H9 (cell line): ENCODE measurements around the gene ELOVL6. TPM values are rescaled to one million over a fixed set of nuclear protein-coding genes. Genes with fewer than 3 reads are reported as not detected.

Experiments
- DNase-seq: peaks from one replicate; pipeline ENCODE4 v3.0.0-alpha.2; 2017
- H2AFZ ChIP-seq: one replicate; pipeline ENCODE4 v1.6.1; 2013; ENCODE audit warnings: mild to moderate bottlenecking, low read length, control low read depth, moderate library complexity
- H2AK5ac ChIP-seq: 2 replicates; pipeline ENCODE4 v1.6.1; 2013; ENCODE audit warnings: low read length, control low read depth, mixed read lengths; ENCODE audit not compliant: insufficient read length
- H2BK120ac ChIP-seq: one replicate; pipeline ENCODE4 v1.6.1; 2013; ENCODE audit warnings: low read depth, mild to moderate bottlenecking, low read length, control low read depth, inconsistent platforms; ENCODE audit not compliant: poor library complexity, severe bottlenecking
- H2BK12ac ChIP-seq: 2 replicates; pipeline ENCODE4 v1.6.1; 2013; ENCODE audit warnings: low read length, control low read depth, mixed read lengths, low read depth; ENCODE audit not compliant: insufficient read length
- H2BK15ac ChIP-seq: 2 replicates; pipeline ENCODE4 v1.6.1; 2013; ENCODE audit warnings: low read depth, low read length, control low read depth
- H2BK20ac ChIP-seq: one replicate; pipeline ENCODE4 v1.6.1; 2013; ENCODE audit warnings: low read depth, mild to moderate bottlenecking, low read length, control low read depth, inconsistent platforms; ENCODE audit not compliant: poor library complexity, severe bottlenecking
- H2BK5ac ChIP-seq: 2 replicates; pipeline ENCODE4 v1.6.1; 2013; ENCODE audit warnings: low read length, control low read depth, mixed read lengths; ENCODE audit not compliant: insufficient read length
- H3K14ac ChIP-seq: 2 replicates; pipeline ENCODE4 v1.6.1; 2013; ENCODE audit warnings: low read length, control low read depth; ENCODE audit not compliant: insufficient read depth
- H3K18ac ChIP-seq: 2 replicates; pipeline ENCODE4 v1.6.1; 2013; ENCODE audit warnings: low read depth, mild to moderate bottlenecking, mixed read lengths, low read length, control low read depth; ENCODE audit not compliant: insufficient read length
- H3K23ac ChIP-seq: 2 replicates; pipeline ENCODE4 v1.6.1; 2013; ENCODE audit warnings: low read length, control low read depth, mixed read lengths, low read depth; ENCODE audit not compliant: insufficient read length
- H3K23me2 ChIP-seq: 2 replicates; pipeline ENCODE4 v1.6.1; 2013; ENCODE audit warnings: low read depth, mild to moderate bottlenecking, mixed read lengths, low read length, control low read depth; ENCODE audit not compliant: insufficient read length, poor library complexity, severe bottlenecking
- H3K27ac ChIP-seq: 2 replicates; pipeline ENCODE4 v1.5.1; 2013; ENCODE audit warnings: low read length, control low read depth, mixed read lengths, low read depth; ENCODE audit not compliant: insufficient read length
- H3K27me3 ChIP-seq: 2 replicates; pipeline ENCODE4 v1.6.1; 2013; ENCODE audit warnings: low read length, control low read depth, inconsistent platforms; ENCODE audit not compliant: insufficient read depth
- H3K4ac ChIP-seq: 2 replicates; pipeline ENCODE4 v1.6.1; 2013; ENCODE audit warnings: low read depth, mild to moderate bottlenecking, control low read depth, inconsistent platforms, low read length, moderate library complexity
- H3K4me1 ChIP-seq: 2 replicates; pipeline ENCODE4 v1.6.1; 2013; ENCODE audit warnings: low read length, control low read depth, inconsistent platforms; ENCODE audit not compliant: insufficient read depth
- H3K4me2 ChIP-seq: 2 replicates; pipeline ENCODE4 v1.6.1; 2013; ENCODE audit warnings: low read length, control low read depth, mixed read lengths; ENCODE audit not compliant: insufficient read length, insufficient read depth
- H3K56ac ChIP-seq: 2 replicates; pipeline ENCODE4 v1.6.1; 2013; ENCODE audit warnings: low read depth, mild to moderate bottlenecking, mixed read lengths, low read length, control low read depth; ENCODE audit not compliant: insufficient read length
- H3K79me1 ChIP-seq: 2 replicates; pipeline ENCODE4 v1.6.1; 2013; ENCODE audit warnings: low read depth, mild to moderate bottlenecking, moderate library complexity, low read length, control low read depth, inconsistent platforms; ENCODE audit not compliant: insufficient read depth, poor library complexity, severe bottlenecking
- H3K79me2 ChIP-seq: 2 replicates; pipeline ENCODE4 v1.6.1; 2013; ENCODE audit warnings: low read length, control low read depth, inconsistent platforms; ENCODE audit not compliant: insufficient read depth
- H3K9ac ChIP-seq: 2 replicates; pipeline ENCODE4 v1.6.1; 2013; ENCODE audit warnings: low read length, control low read depth, mixed read lengths; ENCODE audit not compliant: insufficient read length; ENCODE audit errors: extremely low read depth
- H3K9me3 ChIP-seq: one replicate; pipeline ENCODE4 v1.6.1; 2013; ENCODE audit warnings: low read depth, low read length, inconsistent platforms; ENCODE audit not compliant: control insufficient read depth
- H3T11ph ChIP-seq: one replicate; pipeline ENCODE4 v1.6.1; 2013; ENCODE audit warnings: mild to moderate bottlenecking, low read length, control low read depth, inconsistent platforms
- H4K20me1 ChIP-seq: one replicate; pipeline ENCODE4 v1.6.1; 2013; ENCODE audit not compliant: control insufficient read depth, insufficient read length, insufficient read depth
- H4K5ac ChIP-seq: 2 replicates; pipeline ENCODE4 v1.6.1; 2013; ENCODE audit warnings: low read depth, mild to moderate bottlenecking, mixed read lengths, low read length, control low read depth; ENCODE audit not compliant: insufficient read length
- H4K8ac ChIP-seq: replicated peaks from 2 replicates; pipeline ENCODE4 v1.6.1; 2013; ENCODE audit warnings: low read length, control low read depth, mixed read lengths, low read depth; ENCODE audit not compliant: insufficient read length
- H4K91ac ChIP-seq: 2 replicates; pipeline ENCODE4 v1.6.1; 2013; ENCODE audit warnings: low read depth, mild to moderate bottlenecking, moderate library complexity, mixed read lengths, low read length, control low read depth; ENCODE audit not compliant: insufficient read length
- H3K27ac Mint-ChIP-seq, 3 experiments: 2 replicates in 2 of 3; 3 replicates in 1 of 3; pipeline ENCODE4 v1.8.0; 2020 to 2021; ENCODE audit warnings: mixed read lengths in 3 of 3, mild to moderate bottlenecking in 1 of 3, moderate library complexity in 1 of 3
- H3K27me3 Mint-ChIP-seq: 2 replicates; pipeline ENCODE4 v1.8.0; 2021; ENCODE audit warnings: low read depth, mild to moderate bottlenecking, moderate library complexity, mixed read lengths
- H3K36me3 Mint-ChIP-seq, 3 experiments: 2 replicates in 2 of 3; 3 replicates in 1 of 3; pipeline ENCODE4 v1.8.0; 2020 to 2021; ENCODE audit warnings: low read depth in 3 of 3, mixed read lengths in 3 of 3; ENCODE audit not compliant: insufficient read depth in 1 of 3
- H3K4me1 Mint-ChIP-seq, 2 experiments: 2 replicates each; pipeline ENCODE4 v1.8.0; 2020; ENCODE audit warnings: mixed read lengths in 2 of 2
- H3K4me3 Mint-ChIP-seq, 2 experiments: 2 replicates in 1 of 2; 3 replicates in 1 of 2; pipeline ENCODE4 v1.8.0; 2020 to 2021; ENCODE audit warnings: mild to moderate bottlenecking in 2 of 2, mixed read lengths in 2 of 2, moderate library complexity in 1 of 2
- H3K9me3 Mint-ChIP-seq, 2 experiments: 2 replicates in 1 of 2; 3 replicates in 1 of 2; pipeline ENCODE4 v1.8.0; 2020; ENCODE audit warnings: mild to moderate bottlenecking in 2 of 2, mixed read lengths in 2 of 2, moderate library complexity in 1 of 2
- WGBS: extraction: QIAGEN DNeasy Blood & Tissue Kit; methylation state at CpG from one replicate; pipeline ENCODE4 v1.1.7; 2013; ENCODE audit warnings: missing lambda C conversion rate, low lambda C conversion rate, mixed read lengths; ENCODE audit not compliant: insufficient read length; ENCODE audit errors: extremely low coverage; 5-methylcytosine and 5-hydroxymethylcytosine counted together
- total RNA-seq: library from RNA; stranded (reverse); gene quantifications from 2 replicates; pipeline ENCODE4 v1.2.1, GENCODE V29; 2021
- TF ChIP-seq, protein P1 (sequence below): fragments of 200-600 bp; sonication (generic); conservative IDR thresholded peaks from 3 replicates; pipeline ENCODE4 v1.8.0; 2021; ENCODE audit warnings: antibody characterized with exemption, mild to moderate bottlenecking

ELOVL6 gene
- total RNA-seq, 1 experiment from 2014 or later = 64.6 TPM

DNA sequence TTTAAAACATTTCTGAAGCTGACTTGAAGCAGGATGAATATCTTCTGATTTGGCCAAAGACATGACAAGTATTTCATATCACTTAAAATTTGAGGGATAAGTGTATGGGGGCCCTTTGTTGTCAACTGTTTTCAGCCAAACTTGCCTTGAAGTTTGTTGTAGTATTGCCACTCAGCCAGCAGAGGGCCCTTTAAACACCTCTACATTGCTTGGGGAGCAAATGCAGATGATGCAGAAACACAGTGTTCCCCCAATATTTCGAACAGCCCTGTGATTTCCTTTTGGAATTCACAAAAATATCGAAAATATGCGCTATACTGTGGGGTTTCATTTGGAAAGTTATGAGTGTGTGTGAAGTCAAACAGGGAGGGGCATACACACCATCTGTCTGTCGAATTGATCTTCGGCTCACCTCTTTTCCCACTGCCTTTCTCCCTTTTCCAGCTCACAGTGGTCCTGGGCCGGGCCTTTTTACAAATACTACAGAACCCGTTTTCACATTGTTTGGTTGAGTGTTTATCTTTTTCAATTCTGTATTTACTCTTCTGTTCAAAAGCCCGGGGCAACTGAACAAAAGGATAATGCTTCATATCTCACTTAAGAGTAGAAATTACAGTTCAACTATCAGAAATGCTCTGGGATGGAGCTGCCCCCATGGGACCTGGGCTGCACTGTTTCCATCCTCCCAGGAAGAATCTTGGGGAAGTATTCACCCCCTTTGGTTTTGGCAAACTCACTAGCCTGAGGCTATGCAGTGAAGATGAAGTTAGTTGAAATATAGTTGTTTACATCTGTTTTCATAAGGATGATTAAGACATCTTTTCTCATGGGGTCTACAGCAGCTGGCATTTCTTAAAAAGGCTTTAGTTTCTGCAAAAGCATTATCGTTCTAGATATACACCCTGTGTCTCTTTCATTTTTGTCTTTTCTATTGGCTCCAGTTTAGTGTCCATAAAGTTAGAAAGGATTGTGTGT is 148.2 kb downstream of the ELOVL6 start:
- H3K56ac ChIP-seq = no peak overlapping the region
- H3K23ac ChIP-seq = no peak overlapping the region
- H2BK5ac ChIP-seq = no peak overlapping the region
- no peak overlapping the region for H4K91ac ChIP-seq
- Mint-ChIP-seq H3K27ac (peak overlapping the region in 1 of 3 experiments; percentile 84; a peak in 2 of 7 replicates), H3K36me3 (peaks cover 7 to 31% (median 23%) of the 10 kb centered on the region in 3 experiments), H3K4me1 (peaks cover 0 to 5% of the 10 kb centered on the region in 2 experiments; a peak in 2 of 4 replicates), H3K4me3 (no peak overlapping the region), H3K27me3 (no peaks in the 10 kb centered on the region), H3K9me3 (no peaks in the 10 kb centered on the region)
- TF ChIP-seq, protein P1, sequence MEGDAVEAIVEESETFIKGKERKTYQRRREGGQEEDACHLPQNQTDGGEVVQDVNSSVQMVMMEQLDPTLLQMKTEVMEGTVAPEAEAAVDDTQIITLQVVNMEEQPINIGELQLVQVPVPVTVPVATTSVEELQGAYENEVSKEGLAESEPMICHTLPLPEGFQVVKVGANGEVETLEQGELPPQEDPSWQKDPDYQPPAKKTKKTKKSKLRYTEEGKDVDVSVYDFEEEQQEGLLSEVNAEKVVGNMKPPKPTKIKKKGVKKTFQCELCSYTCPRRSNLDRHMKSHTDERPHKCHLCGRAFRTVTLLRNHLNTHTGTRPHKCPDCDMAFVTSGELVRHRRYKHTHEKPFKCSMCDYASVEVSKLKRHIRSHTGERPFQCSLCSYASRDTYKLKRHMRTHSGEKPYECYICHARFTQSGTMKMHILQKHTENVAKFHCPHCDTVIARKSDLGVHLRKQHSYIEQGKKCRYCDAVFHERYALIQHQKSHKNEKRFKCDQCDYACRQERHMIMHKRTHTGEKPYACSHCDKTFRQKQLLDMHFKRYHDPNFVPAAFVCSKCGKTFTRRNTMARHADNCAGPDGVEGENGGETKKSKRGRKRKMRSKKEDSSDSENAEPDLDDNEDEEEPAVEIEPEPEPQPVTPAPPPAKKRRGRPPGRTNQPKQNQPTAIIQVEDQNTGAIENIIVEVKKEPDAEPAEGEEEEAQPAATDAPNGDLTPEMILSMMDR = peak; percentile 80
- H3K9ac ChIP-seq = no peak overlapping the region
- no peak overlapping the region for H4K5ac ChIP-seq
- no peak overlapping the region for H3K27ac ChIP-seq
- H3K23me2 ChIP-seq = no peaks in the 10 kb centered on the region
- no peak overlapping the region for H2AK5ac ChIP-seq
- H3K27me3 ChIP-seq = no peaks in the 10 kb centered on the region
- no peak overlapping the region for H3K4me2 ChIP-seq
- no peak overlapping the region for H3T11ph ChIP-seq
- no peak overlapping the region for H2AFZ ChIP-seq
- H3K79me1 ChIP-seq = no peaks in the 10 kb centered on the region
- H2BK15ac ChIP-seq = no peak overlapping the region
- no peaks in the 10 kb centered on the region for H3K4me1 ChIP-seq
- no peak overlapping the region for H3K14ac ChIP-seq
- no peak for DNase-seq
- H4K8ac ChIP-seq = no peak overlapping the region
- H3K9me3 ChIP-seq = no peaks in the 10 kb centered on the region
- H2BK12ac ChIP-seq = no peak overlapping the region
- WGBS = no CpG with 5 or more reads among the region's 9 CpGs
- no peaks in the 10 kb centered on the region for H3K79me2 ChIP-seq
- H2BK20ac ChIP-seq = no peak overlapping the region
- H3K18ac ChIP-seq = no peak overlapping the region
- H3K4ac ChIP-seq = no peak overlapping the region
- H2BK120ac ChIP-seq = no peak overlapping the region
- H4K20me1 ChIP-seq = no peaks in the 10 kb centered on the region
